HepG2 (cell line): ENCODE results near the gene DDRGK1. TPM values are rescaled to one million over a fixed set of nuclear protein-coding genes. Genes with fewer than 3 reads are reported as not detected.
A peak's percentile ranks its signal among the peaks of the same experiment; 100 is the strongest.

Experiments
- ELF1 ChIP-seq: sonication (generic); formaldehyde crosslinking; IDR thresholded peaks from 2 replicates; pipeline ENCODE4 v1.4.0; 2020; ENCODE audit warnings: missing genetic modification reagents
- EZH2 ChIP-seq: conservative IDR thresholded peaks from 2 replicates; pipeline ENCODE4 v1.6.1; 2012; ENCODE audit warnings: mild to moderate bottlenecking, low read depth, low read length, moderate library complexity
- FOSL2 ChIP-seq: sonication (generic); formaldehyde crosslinking; IDR thresholded peaks from 2 replicates; pipeline ENCODE4 v1.4.0; 2020; ENCODE audit warnings: missing genetic modification reagents
- FOXP1 ChIP-seq, 2 experiments: fragments of 450-650 bp in 1 of 2; IDR thresholded peaks; 2 replicates each; pipeline ENCODE4 v1.6.1; 2017 to 2018; ENCODE audit warnings: antibody characterized with exemption in 1 of 2
- KDM1A ChIP-seq: IDR thresholded peaks from 2 replicates; pipeline ENCODE4 v1.6.1; 2016; ENCODE audit warnings: missing compliant biosample characterization
- KDM3A ChIP-seq: IDR thresholded peaks from 2 replicates; pipeline ENCODE4 v1.6.1; 2018; ENCODE audit warnings: low read depth, missing compliant biosample characterization
- MED1 ChIP-seq: sonication (generic); formaldehyde crosslinking; IDR thresholded peaks from 2 replicates; pipeline ENCODE4 v1.4.0; 2020; ENCODE audit warnings: missing genetic modification reagents
- SAFB2 ChIP-seq: sonication (generic); formaldehyde crosslinking; IDR thresholded peaks from 2 replicates; pipeline ENCODE4 v1.5.1; 2020; ENCODE audit warnings: missing genetic modification reagents, low read depth, mild to moderate bottlenecking, borderline replicate concordance
- SIN3B ChIP-seq: fragments of 150-350 bp; IDR thresholded peaks from 2 replicates; pipeline ENCODE4 v1.6.1; 2014; ENCODE audit warnings: low read length
- SMAD3 ChIP-seq: sonication (generic); formaldehyde crosslinking; IDR thresholded peaks from 2 replicates; pipeline ENCODE4 v1.4.0; 2020; ENCODE audit warnings: missing genetic modification reagents
- SNAPC2 ChIP-seq: sonication (generic); formaldehyde crosslinking; IDR thresholded peaks from 2 replicates; pipeline ENCODE4 v1.8.1; 2022; ENCODE audit warnings: mild to moderate bottlenecking, missing genetic modification reagents
- SRSF1 ChIP-seq: fragments of 200-400 bp; formaldehyde crosslinking; optimal IDR thresholded peaks from 2 replicates; pipeline ENCODE3; 2017; ENCODE audit warnings: mild to moderate bottlenecking, low read depth, low read length, moderate library complexity
- TCF7L2 ChIP-seq: IDR thresholded peaks from 2 replicates; pipeline ENCODE4 v1.6.1; 2011; ENCODE audit warnings: mild to moderate bottlenecking, low read depth, low read length, moderate library complexity
- ZNF101 ChIP-seq: sonication (generic); formaldehyde crosslinking; IDR thresholded peaks from 2 replicates; pipeline ENCODE4 v1.4.0; 2020; ENCODE audit warnings: mild to moderate bottlenecking, low read depth, missing genetic modification reagents, borderline replicate concordance
- ZNF619 ChIP-seq: sonication (generic); formaldehyde crosslinking; IDR thresholded peaks from 2 replicates; pipeline ENCODE4 v1.4.0; 2020; ENCODE audit warnings: mild to moderate bottlenecking, missing genetic modification reagents
- ZNF75D ChIP-seq: sonication (generic); formaldehyde crosslinking; IDR thresholded peaks from 2 replicates; pipeline ENCODE4 v1.8.1; 2023; ENCODE audit warnings: missing genetic modification reagents, mild to moderate bottlenecking, borderline replicate concordance
- ZNF891 ChIP-seq: sonication (generic); formaldehyde crosslinking; IDR thresholded peaks from 2 replicates; pipeline ENCODE4 v1.5.0; 2020; ENCODE audit warnings: mild to moderate bottlenecking, missing genetic modification reagents
- ZSCAN12 ChIP-seq: sonication (generic); formaldehyde crosslinking; IDR thresholded peaks from 2 replicates; pipeline ENCODE4 v1.9.0; 2021; ENCODE audit warnings: mild to moderate bottlenecking, missing genetic modification reagents
- polyA plus RNA-seq, 8 experiments: library from polyadenylated mRNA; depleted of rRNA in 3 of 8; stranded (reverse) in 7 of 8; unstranded in 1 of 8; fragments of >200 nt; fragmentation: Illumina TruSeq in 4 of 8; extraction: Trizol in 4 of 8; gene quantifications; 2 replicates each; pipeline versions ENCODE4 v1.2.1 to v1.2.3, GENCODE V29; 2011 to 2016; ENCODE audit warnings: low read depth in 4 of 8, missing spikeins in 1 of 8, mixed read lengths in 1 of 8; ENCODE audit not compliant: insufficient read depth in 1 of 8
- total RNA-seq, 5 experiments: library from RNA; depleted of rRNA; stranded (reverse); fragments of >200 nt; fragmentation: Illumina TruSeq; extraction: Trizol; gene quantifications; 2 replicates each; pipeline ENCODE4 v1.2.3, GENCODE V29; 2016; ENCODE audit warnings: low read depth in 1 of 5
- TF ChIP-seq, protein P1 (sequence below): sonication (generic); formaldehyde crosslinking; conservative IDR thresholded peaks from 2 replicates; pipeline ENCODE4 v1.5.0; 2020; ENCODE audit warnings: missing genetic modification reagents
- TF ChIP-seq, protein P2 (sequence below), 2 experiments: fragments of 450-650 bp in 1 of 2; sonication (generic) in 1 of 2; formaldehyde crosslinking; IDR thresholded peaks; 2 replicates each; pipeline versions ENCODE4 v1.5.0 to v1.8.0; 2020 to 2022; ENCODE audit warnings: mild to moderate bottlenecking in 1 of 2, missing genetic modification reagents in 1 of 2
- TF ChIP-seq, protein P3 (sequence below): sonication (generic); formaldehyde crosslinking; IDR thresholded peaks from 2 replicates; pipeline ENCODE4 v1.4.0; 2020; ENCODE audit warnings: missing genetic modification reagents

DDRGK1 gene
- total and polyA plus RNA-seq, 2 of the 13 experiments (the other 11 are each of a cell fraction or from before 2014, with no cell fraction given), result 96.7 to 149 TPM

DNA sequence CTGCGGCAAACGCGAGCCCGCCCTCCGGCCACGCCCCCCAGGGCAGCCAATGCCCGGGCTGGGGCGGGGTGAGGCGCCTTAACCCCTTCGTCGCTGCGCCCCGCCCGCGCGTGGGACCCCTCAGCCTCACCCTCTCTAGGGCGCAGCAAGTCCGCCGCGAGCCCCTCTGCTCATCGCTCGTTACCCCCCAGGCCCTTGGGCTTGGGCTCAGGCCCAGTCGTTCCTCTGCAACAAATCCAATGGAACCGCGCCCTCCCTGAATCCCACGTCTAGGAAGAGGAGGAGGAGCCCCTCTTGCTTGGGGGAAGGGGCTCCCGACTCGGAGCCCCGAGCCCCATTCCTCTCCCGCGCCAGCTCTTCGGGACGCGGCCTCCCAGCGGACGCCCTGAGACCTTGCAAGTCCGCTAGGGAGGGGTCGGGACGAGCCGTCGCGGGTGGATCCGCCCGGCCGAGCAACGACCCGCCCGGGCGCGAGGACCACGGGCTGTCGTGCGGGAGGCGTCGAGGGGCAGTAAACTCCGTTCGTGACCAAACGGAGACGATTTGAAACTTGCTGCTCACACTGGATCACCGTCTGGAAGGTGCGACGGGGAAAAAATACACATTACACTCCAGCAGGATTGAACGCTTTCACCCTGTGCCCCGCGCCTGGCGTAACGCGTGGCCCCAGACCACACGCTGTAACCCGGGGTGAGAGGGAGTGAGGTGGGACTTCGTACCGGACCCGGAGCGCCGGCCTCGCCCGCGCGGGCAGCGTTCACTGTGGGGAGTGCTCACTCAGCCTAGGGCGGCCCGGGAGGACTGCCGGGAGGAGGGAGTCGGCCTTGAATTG, 30.7 kb downstream of the DDRGK1 start (continued):
- TF ChIP-seq ZNF75D (CRISPR knock-in tag), result no peak
- TF ChIP-seq SMAD3, result peak; percentile 61; the same call in 1 of the 2 replicates
- TF ChIP-seq SAFB2 (CRISPR knock-in tag), result peak; percentile 51
- TF ChIP-seq TCF7L2, result no peak
- TF ChIP-seq, protein P1, sequence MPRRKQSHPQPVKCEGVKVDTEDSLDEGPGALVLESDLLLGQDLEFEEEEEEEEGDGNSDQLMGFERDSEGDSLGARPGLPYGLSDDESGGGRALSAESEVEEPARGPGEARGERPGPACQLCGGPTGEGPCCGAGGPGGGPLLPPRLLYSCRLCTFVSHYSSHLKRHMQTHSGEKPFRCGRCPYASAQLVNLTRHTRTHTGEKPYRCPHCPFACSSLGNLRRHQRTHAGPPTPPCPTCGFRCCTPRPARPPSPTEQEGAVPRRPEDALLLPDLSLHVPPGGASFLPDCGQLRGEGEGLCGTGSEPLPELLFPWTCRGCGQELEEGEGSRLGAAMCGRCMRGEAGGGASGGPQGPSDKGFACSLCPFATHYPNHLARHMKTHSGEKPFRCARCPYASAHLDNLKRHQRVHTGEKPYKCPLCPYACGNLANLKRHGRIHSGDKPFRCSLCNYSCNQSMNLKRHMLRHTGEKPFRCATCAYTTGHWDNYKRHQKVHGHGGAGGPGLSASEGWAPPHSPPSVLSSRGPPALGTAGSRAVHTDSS (CRISPR knock-in tag), result no peak
- TF ChIP-seq, protein P2, sequence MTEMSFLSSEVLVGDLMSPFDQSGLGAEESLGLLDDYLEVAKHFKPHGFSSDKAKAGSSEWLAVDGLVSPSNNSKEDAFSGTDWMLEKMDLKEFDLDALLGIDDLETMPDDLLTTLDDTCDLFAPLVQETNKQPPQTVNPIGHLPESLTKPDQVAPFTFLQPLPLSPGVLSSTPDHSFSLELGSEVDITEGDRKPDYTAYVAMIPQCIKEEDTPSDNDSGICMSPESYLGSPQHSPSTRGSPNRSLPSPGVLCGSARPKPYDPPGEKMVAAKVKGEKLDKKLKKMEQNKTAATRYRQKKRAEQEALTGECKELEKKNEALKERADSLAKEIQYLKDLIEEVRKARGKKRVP (CRISPR knock-in tag; IDR thresholded peaks at IDR 0.05), result peak in 1 of 2 experiments; percentile 70; a peak in 2 of 4 replicates
- TF ChIP-seq, protein P3, sequence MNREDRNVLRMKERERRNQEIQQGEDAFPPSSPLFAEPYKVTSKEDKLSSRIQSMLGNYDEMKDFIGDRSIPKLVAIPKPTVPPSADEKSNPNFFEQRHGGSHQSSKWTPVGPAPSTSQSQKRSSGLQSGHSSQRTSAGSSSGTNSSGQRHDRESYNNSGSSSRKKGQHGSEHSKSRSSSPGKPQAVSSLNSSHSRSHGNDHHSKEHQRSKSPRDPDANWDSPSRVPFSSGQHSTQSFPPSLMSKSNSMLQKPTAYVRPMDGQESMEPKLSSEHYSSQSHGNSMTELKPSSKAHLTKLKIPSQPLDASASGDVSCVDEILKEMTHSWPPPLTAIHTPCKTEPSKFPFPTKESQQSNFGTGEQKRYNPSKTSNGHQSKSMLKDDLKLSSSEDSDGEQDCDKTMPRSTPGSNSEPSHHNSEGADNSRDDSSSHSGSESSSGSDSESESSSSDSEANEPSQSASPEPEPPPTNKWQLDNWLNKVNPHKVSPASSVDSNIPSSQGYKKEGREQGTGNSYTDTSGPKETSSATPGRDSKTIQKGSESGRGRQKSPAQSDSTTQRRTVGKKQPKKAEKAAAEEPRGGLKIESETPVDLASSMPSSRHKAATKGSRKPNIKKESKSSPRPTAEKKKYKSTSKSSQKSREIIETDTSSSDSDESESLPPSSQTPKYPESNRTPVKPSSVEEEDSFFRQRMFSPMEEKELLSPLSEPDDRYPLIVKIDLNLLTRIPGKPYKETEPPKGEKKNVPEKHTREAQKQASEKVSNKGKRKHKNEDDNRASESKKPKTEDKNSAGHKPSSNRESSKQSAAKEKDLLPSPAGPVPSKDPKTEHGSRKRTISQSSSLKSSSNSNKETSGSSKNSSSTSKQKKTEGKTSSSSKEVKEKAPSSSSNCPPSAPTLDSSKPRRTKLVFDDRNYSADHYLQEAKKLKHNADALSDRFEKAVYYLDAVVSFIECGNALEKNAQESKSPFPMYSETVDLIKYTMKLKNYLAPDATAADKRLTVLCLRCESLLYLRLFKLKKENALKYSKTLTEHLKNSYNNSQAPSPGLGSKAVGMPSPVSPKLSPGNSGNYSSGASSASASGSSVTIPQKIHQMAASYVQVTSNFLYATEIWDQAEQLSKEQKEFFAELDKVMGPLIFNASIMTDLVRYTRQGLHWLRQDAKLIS (CRISPR knock-in tag), result 0 out of 2 replicates have a peak, but pooled peaks have one; percentile 27
- TF ChIP-seq FOXP1 (IDR thresholded peaks at IDR 0.05), result no peak
- 0 out of 2 replicates have a peak, but pooled peaks have one; percentile 37 for TF ChIP-seq FOXP1 (CRISPR knock-in tag; IDR thresholded peaks at IDR 0.05)
- no peak for TF ChIP-seq EZH2
- peak; percentile 89 for TF ChIP-seq ZNF619
- TF ChIP-seq FOSL2, result peak; percentile 56
- TF ChIP-seq SRSF1, result peak; percentile 88
- TF ChIP-seq KDM1A (CRISPR knock-in tag), result peak; percentile 91
- 0 out of 2 replicates have a peak, but pooled peaks have one; percentile 44 for TF ChIP-seq SIN3B
- peak; percentile 99 for TF ChIP-seq ZNF891 (CRISPR knock-in tag)
- TF ChIP-seq ZSCAN12 (CRISPR knock-in tag), result peak; percentile 79; the same call in 1 of the 2 replicates
- TF ChIP-seq KDM3A, result peak; percentile 98
- peak; percentile 81; the same call in 1 of the 2 replicates for TF ChIP-seq ZNF101 (CRISPR knock-in tag)
- TF ChIP-seq MED1 (CRISPR knock-in tag), result peak; percentile 84
- peak; percentile 44 for TF ChIP-seq ELF1 (CRISPR knock-in tag)
- TF ChIP-seq SNAPC2 (CRISPR knock-in tag), result peak; percentile 79; the same call in 1 of the 2 replicates
